ENCODE measurements around the gene FAR2.
"Not testable (repeated sequence)": the region's sequence is repeated elsewhere in the genome, so short reads cannot be mapped to it uniquely, and the experiment has no call there.

Gene FAR2

DNA sequence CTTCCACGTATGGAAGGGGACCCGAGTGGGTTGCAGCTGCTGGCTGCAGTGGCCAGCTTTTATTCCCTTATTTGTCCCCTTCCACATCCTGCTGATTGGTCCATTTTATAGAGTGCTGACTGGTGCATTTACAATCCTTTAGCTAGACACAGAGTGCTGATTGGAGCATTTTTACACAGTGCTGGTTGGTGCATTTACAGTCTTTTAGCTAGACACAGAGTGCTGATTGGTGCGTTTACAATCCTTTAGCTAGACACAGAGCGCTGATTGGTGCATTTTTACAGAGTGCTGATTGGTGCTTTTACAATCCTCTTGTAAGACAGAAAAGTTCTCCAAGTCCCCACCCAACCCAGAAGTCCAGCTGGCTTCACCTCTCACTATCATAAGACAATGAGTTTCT, 33.2 kb downstream of the FAR2 start:
- not testable (repeated sequence) for H3K36me3 ChIP-seq (ENCODE audit: control insufficient read depth, insufficient read depth, low read length); H3K9me3 ChIP-seq (ENCODE audit: control insufficient read depth, low read length); H3K4me1 ChIP-seq (ENCODE audit: control insufficient read depth, insufficient read depth, low read length); H3K9ac ChIP-seq (ENCODE audit: low read length); H3K27me3 ChIP-seq (ENCODE audit: control insufficient read depth, insufficient read depth, low read length); H3K4me3 ChIP-seq (ENCODE audit: low read length)

DNA sequence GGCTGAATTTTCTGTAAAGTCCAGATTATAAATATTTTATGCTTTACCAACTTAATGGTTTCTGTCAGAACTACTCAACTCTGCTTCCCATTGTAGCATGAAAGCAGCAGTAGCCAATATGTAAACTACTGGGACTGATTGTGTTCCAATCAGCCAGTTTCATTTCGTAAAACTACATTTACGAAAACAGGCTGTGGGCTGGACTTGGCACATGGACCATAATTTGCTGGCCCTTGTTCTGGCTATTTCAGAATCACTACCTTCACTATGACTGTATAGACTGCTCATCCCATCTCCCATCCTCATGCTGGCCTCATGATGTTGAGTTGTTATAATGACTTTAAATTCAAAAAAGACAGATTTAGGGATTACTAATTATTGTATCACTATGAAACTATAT, 38.7 kb downstream of the FAR2 start:
- Histone ChIP-seq H3K36me3 (ENCODE audit: control insufficient read depth, insufficient read depth, low read length) (no peaks in the 10 kb centered on the region), H3K4me3 (ENCODE audit: low read length) (no peak overlapping the region), H3K4me1 (ENCODE audit: control insufficient read depth, insufficient read depth, low read length) (no peaks in the 10 kb centered on the region), H3K27me3 (ENCODE audit: control insufficient read depth, insufficient read depth, low read length) (no peaks in the 10 kb centered on the region), H3K9ac (ENCODE audit: low read length) (no peak overlapping the region), H3K9me3 (ENCODE audit: control insufficient read depth, low read length) (no peaks in the 10 kb centered on the region)

DNA sequence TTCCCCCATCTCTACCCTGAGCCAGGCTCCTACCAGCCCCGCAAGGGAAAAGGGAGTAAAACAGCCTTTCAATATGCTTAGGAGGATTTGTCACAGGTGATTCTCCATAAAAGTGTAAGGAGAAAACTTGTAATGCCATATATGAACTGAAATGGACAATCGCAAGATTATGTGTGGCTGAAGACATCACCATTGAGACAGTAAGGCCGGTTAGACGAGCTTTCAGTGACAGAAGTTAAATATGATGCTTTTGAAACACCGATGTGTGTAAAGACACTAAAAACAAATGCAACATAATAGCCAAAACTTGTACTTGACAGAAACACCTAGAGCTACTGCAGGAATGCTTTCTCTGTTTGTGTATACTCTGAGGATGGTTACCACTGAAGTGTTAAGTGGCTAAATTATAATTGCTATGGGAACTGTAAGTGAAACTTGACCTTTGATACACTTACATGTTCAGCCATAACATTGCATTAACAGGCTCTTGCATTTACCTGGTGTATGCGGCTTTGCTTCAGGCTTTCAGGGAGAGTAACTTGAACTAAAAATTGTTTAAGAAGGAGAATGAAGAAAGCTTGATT, 42.3 kb downstream of the FAR2 start:
- Histone ChIP-seq H3K9me3 (ENCODE audit: control insufficient read depth, low read length) (no peaks in the 10 kb centered on the region), H3K4me3 (ENCODE audit: low read length) (no peak overlapping the region), H3K4me1 (ENCODE audit: control insufficient read depth, insufficient read depth, low read length) (no peaks in the 10 kb centered on the region), H3K36me3 (ENCODE audit: control insufficient read depth, insufficient read depth, low read length) (no peaks in the 10 kb centered on the region), H3K27me3 (ENCODE audit: control insufficient read depth, insufficient read depth, low read length) (no peaks in the 10 kb centered on the region), H3K9ac (ENCODE audit: low read length) (no peak overlapping the region)

DNA sequence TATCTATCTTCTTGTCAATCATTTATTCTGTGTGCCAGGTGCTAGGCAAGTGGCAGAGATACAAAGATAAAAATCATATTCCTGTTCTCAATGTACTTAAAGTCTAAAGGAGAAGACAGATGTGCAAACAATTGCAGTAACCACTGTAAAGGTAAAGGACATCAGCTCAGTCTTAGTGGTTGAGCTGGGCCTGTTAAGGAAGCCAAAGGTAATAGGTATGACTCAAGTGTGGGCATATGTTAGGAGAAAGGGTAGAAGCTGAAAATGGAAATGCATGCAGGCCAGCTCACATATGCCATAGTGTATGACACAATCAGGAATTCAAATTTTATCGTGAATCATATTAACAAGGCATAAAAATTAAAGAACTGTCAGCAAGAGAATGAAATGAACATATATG, 49.8 kb downstream of the FAR2 start:
- Histone ChIP-seq H3K27me3 (ENCODE audit: control insufficient read depth, insufficient read depth, low read length) (no peaks in the 10 kb centered on the region), H3K9ac (ENCODE audit: low read length) (no peak overlapping the region), H3K4me3 (ENCODE audit: low read length) (no peak overlapping the region), H3K9me3 (ENCODE audit: control insufficient read depth, low read length) (no peaks in the 10 kb centered on the region), H3K4me1 (ENCODE audit: control insufficient read depth, insufficient read depth, low read length) (no peaks in the 10 kb centered on the region), H3K36me3 (ENCODE audit: control insufficient read depth, insufficient read depth, low read length) (no peaks in the 10 kb centered on the region)

DNA sequence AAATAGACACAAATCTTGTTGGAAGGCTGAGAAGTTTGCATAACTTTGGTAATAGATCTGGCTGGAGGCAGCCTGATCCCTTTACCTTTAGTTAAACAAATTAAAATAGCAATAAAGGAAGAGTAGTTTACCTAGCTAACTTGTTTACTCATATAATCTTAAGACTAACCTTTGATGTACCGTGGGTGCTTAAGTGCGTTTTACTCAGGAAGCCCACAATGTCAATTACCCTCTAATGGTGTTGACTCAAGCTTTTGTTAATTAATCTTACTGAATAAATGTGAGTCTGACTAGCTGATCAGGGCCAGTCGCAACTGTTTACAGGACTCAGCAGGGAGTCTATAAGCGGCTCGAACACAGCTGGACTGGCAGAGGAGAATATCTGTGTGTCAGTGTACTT, 51.5 kb downstream of the FAR2 start:
- no peaks in the 10 kb centered on the region for H3K27me3 ChIP-seq (ENCODE audit: control insufficient read depth, insufficient read depth, low read length)
- no peaks in the 10 kb centered on the region for H3K9me3 ChIP-seq (ENCODE audit: control insufficient read depth, low read length)
- H3K9ac ChIP-seq (ENCODE audit: low read length) = no peak overlapping the region
- no peaks in the 10 kb centered on the region for H3K4me1 ChIP-seq (ENCODE audit: control insufficient read depth, insufficient read depth, low read length)
- no peak overlapping the region for H3K4me3 ChIP-seq (ENCODE audit: low read length)
- H3K36me3 ChIP-seq (ENCODE audit: control insufficient read depth, insufficient read depth, low read length) = no peaks in the 10 kb centered on the region

DNA sequence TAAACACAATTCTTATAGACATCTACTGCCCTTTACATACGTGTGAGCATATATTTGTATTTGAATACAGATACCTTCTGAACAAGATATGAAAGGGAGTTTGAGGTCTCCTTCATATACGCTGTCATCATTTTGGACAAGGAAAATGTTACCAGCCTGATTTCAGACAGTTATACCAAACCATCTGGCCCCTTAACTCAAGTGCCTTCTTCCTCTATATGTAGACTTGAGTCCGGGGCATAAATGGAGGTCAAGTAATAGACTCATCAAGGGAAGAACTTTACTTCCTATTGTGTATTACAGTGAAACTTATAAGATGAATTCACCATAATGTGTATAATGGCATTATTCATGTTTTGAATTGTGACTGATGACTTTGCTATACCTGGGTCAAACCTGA, 52.2 kb downstream of the FAR2 start:
- Histone ChIP-seq H3K9me3 (ENCODE audit: control insufficient read depth, low read length) (no peaks in the 10 kb centered on the region), H3K36me3 (ENCODE audit: control insufficient read depth, insufficient read depth, low read length) (no peaks in the 10 kb centered on the region), H3K9ac (ENCODE audit: low read length) (no peak overlapping the region), H3K4me1 (ENCODE audit: control insufficient read depth, insufficient read depth, low read length) (no peaks in the 10 kb centered on the region), H3K27me3 (ENCODE audit: control insufficient read depth, insufficient read depth, low read length) (no peaks in the 10 kb centered on the region), H3K4me3 (ENCODE audit: low read length) (no peak overlapping the region)

DNA sequence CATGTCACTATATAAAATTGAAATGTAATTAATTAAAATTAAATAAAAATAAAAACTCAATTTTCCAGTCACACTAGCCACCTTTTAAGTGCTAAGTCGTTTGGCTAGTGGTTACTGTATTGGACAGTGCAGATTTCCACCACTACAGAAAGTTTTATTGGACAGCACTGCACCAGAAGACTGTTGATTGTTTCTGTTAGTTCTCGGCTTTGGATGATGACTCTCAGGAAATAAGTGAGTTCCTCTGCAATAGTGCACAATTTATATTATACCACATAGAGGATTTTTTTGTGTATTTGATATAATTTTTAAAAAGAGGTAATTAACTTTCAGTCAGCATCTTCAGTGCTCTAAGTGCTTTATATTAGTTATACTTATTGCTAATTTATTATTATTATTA, 52.7 kb downstream of the FAR2 start:
- Histone ChIP-seq H3K36me3 (ENCODE audit: control insufficient read depth, insufficient read depth, low read length) (no peaks in the 10 kb centered on the region), H3K27me3 (ENCODE audit: control insufficient read depth, insufficient read depth, low read length) (no peaks in the 10 kb centered on the region), H3K9me3 (ENCODE audit: control insufficient read depth, low read length) (no peaks in the 10 kb centered on the region), H3K4me3 (ENCODE audit: low read length) (no peak overlapping the region), H3K9ac (ENCODE audit: low read length) (no peak overlapping the region), H3K4me1 (ENCODE audit: control insufficient read depth, insufficient read depth, low read length) (no peaks in the 10 kb centered on the region)

DNA sequence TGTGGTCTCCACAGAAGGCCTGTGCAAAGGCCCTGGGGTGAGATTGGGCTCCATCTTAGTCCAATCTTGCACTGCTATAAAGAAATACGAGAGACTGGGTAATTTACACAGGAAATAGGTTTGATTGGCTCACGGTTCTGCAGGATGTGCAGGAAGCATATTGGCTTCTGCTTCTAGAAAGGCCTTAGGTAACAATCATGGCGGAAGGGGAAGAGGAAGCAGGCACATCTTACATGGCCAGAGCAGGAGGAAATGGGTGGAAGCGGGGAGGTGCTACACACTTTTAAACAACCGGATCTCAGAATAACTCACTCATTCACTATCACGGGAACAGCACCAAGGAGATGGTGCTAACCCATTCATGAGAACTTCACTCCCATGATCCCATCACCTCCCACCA, 55.4 kb downstream of the FAR2 start:
- peaks cover 4% of the 10 kb centered on the region for H3K4me1 ChIP-seq (ENCODE audit: control insufficient read depth, insufficient read depth, low read length)
- H3K9ac ChIP-seq (ENCODE audit: low read length) = no peak overlapping the region
- H3K9me3 ChIP-seq (ENCODE audit: control insufficient read depth, low read length) = no peaks in the 10 kb centered on the region
- no peak overlapping the region for H3K4me3 ChIP-seq (ENCODE audit: low read length)
- no peaks in the 10 kb centered on the region for H3K36me3 ChIP-seq (ENCODE audit: control insufficient read depth, insufficient read depth, low read length)
- H3K27me3 ChIP-seq (ENCODE audit: control insufficient read depth, insufficient read depth, low read length) = no peaks in the 10 kb centered on the region

DNA sequence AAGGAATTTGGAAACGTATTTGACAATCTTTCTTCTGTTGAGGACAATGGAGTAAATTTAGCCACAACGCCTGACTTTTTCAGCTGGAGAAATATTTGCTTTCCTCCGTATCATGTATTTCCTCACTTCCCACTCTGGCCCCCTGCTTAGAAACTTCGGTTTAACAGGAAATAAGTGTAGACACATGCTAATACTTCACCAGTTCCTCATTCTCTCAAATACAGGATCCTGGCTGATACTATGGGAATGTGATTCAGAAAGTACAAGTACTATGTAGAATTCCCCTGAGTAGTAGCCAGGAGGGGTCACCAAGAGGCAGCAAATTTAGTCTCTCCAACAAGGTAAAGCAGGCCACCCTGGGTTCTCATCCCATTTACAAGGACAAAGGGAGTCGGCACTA, 58.0 kb downstream of the FAR2 start:
- H3K9me3 ChIP-seq (ENCODE audit: control insufficient read depth, low read length) = no peaks in the 10 kb centered on the region
- no peak overlapping the region for H3K9ac ChIP-seq (ENCODE audit: low read length)
- no peaks in the 10 kb centered on the region for H3K27me3 ChIP-seq (ENCODE audit: control insufficient read depth, insufficient read depth, low read length)
- no peaks in the 10 kb centered on the region for H3K36me3 ChIP-seq (ENCODE audit: control insufficient read depth, insufficient read depth, low read length)
- no peak overlapping the region for H3K4me3 ChIP-seq (ENCODE audit: low read length)
- peaks cover 4% of the 10 kb centered on the region for H3K4me1 ChIP-seq (ENCODE audit: control insufficient read depth, insufficient read depth, low read length)

DNA sequence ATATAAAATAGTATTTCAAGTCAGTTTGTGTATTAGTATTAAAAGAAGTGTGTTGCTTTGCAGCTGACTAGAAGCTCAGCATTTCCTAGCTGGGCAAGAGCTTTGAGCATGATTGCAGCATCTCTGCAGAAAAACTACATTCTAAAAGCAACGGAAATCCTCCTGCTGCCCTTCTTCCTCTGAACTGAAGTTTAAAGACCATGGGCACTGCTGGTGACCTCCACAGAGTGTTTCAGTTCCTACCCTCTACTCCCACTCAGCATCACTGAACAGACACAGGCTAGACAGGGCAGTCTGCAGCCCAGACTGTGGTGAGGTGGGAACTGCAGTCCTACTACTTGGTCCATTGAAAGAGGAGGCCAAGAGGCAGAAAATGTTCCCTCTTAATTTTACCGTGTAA, 59.0 kb downstream of the FAR2 start:
- Histone ChIP-seq H3K36me3 (ENCODE audit: control insufficient read depth, insufficient read depth, low read length) (no peaks in the 10 kb centered on the region), H3K9ac (ENCODE audit: low read length) (no peak overlapping the region), H3K9me3 (ENCODE audit: control insufficient read depth, low read length) (no peaks in the 10 kb centered on the region), H3K4me3 (ENCODE audit: low read length) (no peak overlapping the region), H3K4me1 (ENCODE audit: control insufficient read depth, insufficient read depth, low read length) (peaks cover 4% of the 10 kb centered on the region), H3K27me3 (ENCODE audit: control insufficient read depth, insufficient read depth, low read length) (no peaks in the 10 kb centered on the region)

DNA sequence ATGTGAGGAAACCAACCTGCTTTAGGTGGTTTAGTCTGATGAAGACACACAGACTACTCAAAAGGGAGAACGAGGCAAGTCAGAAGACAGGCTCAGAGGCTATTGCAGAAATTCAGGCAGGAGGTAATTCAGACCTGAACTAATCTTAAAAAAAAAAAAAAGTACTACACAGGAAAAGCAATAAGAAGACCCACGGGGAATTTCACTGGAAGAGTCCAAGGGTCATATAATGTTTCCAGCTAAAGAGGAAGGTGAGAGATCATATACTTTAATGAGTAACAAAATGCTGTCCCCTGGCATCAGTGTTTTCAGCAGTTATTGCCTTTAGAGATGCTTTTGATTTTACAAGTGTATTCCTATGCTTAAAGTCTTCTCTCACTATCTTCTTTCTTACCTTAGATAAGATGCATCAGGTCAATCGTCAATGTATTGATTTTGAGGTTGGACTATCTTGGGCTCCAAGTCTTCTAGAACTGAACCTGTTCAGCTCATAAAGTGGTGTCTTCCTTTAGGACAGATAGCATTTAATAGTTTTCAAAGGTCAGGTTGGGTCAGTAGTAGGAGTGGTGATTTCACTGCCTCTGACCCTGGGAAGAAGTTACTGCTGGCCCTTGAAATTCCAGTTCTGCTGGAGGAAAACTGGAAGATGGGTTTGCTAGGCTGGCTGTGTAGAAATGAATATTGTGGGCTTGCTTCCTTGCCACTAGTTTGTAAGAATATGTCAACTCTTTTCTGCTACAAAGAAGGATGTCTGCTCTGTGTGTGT, 60.0 kb downstream of the FAR2 start:
- H3K4me3 ChIP-seq (ENCODE audit: low read length) = no peak overlapping the region
- H3K27me3 ChIP-seq (ENCODE audit: control insufficient read depth, insufficient read depth, low read length) = no peaks in the 10 kb centered on the region
- no peak overlapping the region for H3K9ac ChIP-seq (ENCODE audit: low read length)
- H3K4me1 ChIP-seq (ENCODE audit: control insufficient read depth, insufficient read depth, low read length) = peaks cover 4% of the 10 kb centered on the region
- H3K36me3 ChIP-seq (ENCODE audit: control insufficient read depth, insufficient read depth, low read length) = no peaks in the 10 kb centered on the region
- H3K9me3 ChIP-seq (ENCODE audit: control insufficient read depth, low read length) = no peaks in the 10 kb centered on the region

DNA sequence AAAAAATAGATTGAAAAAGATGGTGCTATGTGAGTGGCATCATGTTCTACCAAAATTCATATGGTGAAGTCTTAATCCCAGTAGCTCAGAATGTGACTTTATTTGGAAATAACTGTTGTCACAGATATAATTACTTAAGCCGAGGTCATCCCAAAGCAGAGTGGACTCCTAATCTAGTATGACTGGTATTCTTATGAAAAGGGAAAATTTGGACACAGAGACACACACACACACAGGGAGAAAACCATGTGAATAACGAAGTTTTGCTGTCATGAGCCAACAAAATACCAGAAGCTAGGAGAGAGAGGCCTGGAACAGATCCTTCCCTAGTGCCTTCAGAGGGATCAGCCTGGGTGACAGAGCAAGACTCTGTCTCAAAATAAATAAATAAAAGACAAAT, 62.6 kb downstream of the FAR2 start:
- peaks cover 4% of the 10 kb centered on the region for H3K4me1 ChIP-seq (ENCODE audit: control insufficient read depth, insufficient read depth, low read length)
- H3K9ac ChIP-seq (ENCODE audit: low read length) = no peak overlapping the region
- H3K27me3 ChIP-seq (ENCODE audit: control insufficient read depth, insufficient read depth, low read length) = no peaks in the 10 kb centered on the region
- no peak overlapping the region for H3K4me3 ChIP-seq (ENCODE audit: low read length)
- H3K9me3 ChIP-seq (ENCODE audit: control insufficient read depth, low read length) = no peaks in the 10 kb centered on the region
- H3K36me3 ChIP-seq (ENCODE audit: control insufficient read depth, insufficient read depth, low read length) = no peaks in the 10 kb centered on the region

Data from mucosa of stomach (tissue), 1 donor.